Globus pallidus (tissue), 1 donor: ENCODE measurements around the gene CREBL2.
A peak's percentile ranks its signal among the peaks of the same experiment; 100 is the strongest.
"Not testable (repeated sequence)": the region's sequence is repeated elsewhere in the genome, so short reads cannot be mapped to it uniquely, and the experiment has no call there.

ENCODE experiments used
- DNase-seq: peaks from one replicate; pipeline ENCODE4 v3.0.0-alpha.2; 2015; ENCODE audit warnings: low spot score

CREBL2 gene

DNA sequence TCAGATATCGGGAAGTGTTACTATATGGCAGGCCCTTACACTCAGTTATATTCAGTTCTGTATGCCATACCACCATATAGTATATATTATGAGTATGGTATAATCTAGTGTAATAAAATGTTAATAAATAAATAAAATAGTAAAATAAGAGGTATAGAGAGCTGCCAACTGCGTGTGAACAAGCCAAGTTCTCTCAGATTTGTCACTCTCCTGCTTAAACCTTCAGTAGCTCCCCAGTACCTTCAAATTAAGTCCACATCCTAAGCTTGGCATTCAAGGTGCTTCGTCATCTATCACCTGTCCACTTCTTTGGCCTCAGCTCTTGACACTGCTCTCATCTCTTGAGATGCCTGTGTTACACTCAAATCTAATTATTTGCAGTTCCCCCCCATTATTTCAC is 12.8 kb upstream of the CREBL2 start:
- DNase-seq, result no peak

DNA sequence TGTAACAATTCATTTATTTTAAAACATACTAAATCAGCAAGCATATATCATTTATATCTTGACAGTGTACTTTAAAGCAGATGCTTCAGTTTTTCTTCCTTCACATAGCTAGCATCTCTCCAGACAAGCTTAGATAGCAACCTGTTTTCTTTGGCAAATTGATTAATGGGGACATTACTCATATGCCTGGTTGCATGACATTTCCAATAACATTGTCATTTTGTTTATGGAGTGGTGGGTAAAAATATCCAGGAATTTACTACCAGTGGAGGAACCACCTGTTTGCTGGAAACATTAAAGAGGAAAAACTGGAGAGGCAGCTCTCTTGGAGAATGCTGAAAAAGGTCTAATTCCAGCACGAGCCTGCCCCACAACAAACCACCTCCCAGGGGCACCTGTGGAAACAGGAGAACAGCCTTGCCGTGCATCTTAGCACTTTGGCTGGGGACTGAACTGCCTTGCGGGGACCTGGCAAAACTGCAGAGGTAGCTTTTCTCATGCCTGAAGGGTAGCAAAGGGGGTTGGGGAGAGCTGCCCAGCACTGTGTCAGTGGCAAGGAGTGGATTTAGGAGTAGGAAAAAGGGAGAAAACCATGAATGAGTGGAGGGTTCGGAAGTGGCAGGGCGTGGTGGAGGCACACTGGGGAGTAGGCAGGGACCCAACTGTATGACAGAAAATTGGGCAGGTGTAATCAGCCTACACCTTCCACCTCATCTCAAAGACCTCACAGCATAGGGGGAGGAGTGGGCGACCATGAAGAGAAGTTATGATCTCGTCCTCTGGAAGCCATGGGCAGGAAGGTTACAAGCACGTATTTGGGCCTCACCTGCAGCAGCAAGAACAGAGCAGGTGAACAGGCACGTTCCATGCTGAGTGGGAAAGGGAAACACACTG is 11.7 kb upstream of the CREBL2 start:
- DNase-seq, result no peak

DNA sequence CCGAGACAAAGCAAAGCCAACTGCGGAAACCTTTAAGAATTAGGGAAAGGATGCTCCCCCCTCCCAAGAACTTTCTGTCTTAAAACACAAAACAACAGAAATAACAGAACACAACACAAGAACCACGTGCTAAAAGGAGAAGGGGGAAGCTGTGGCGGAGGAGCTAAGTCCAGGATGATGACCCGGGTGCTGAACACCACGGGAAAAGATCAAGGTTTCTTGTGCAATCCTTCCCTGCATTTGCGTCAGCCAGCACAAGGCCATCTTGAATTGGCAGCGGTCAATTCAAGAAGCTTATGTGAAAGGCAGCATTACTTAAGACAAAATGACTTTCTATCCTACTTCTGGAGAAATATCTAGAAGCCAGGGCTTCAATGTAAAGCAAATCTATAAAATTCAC is 11.0 kb upstream of the CREBL2 start:
- DNase-seq, result peak; percentile 37

DNA sequence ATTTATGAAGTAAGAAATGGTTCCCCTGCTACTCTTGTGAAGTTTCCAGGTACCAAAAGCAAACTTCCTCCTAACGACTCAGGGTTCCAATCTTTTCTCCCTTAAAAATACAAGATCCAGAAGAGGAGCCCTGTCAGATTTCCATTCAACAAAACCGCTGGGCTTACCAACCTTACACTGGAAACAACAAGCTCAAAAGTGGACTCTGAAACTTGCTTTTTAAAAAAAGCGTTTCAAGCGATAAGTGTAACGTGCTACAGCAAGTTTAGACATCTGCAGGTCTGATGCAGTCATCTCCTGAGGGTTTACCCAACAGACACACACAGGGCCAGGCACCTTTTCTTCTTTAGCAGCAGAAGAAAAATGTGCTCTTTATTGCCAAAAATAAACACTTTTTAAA is 6.9 kb upstream of the CREBL2 start:
- DNase-seq, result no peak

DNA sequence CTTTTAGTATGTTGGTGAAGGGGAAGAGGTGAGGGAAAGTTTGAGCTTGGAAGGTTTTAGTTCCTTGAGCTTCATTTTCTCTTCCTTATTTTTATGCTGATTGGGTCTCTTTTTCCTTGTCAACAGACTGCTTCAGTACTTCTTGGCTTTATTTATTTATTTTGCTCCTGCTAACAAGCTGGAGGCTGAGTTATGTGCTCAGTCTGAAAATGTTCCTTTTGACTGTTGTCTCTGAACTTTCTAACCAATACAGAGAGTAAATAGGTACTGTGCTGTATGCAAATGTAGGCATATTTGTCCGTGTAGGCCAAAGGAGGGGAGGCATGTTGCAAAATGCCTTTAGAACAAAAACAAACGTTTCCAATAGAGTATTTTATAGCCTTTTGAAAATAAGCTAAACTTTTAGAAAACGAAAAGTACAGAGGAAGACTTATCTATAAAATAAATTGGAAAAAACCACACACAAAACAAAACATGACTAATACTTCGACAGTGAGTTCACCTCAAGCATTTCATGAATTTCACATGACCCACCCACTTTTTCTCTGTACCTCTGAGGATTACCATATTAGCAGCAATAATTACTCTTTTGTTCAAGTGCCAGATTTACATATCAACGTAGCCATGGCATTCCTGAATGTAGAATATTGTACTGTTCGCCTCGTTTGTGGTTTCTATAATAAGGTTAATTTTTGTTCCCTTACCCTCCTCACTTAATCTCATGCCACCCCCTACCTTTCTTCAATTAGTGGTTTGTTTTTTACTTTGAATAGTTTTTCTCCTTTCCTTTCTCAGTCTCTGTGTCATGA is 4.7 kb upstream of the CREBL2 start:
- peak; percentile 55 for DNase-seq

DNA sequence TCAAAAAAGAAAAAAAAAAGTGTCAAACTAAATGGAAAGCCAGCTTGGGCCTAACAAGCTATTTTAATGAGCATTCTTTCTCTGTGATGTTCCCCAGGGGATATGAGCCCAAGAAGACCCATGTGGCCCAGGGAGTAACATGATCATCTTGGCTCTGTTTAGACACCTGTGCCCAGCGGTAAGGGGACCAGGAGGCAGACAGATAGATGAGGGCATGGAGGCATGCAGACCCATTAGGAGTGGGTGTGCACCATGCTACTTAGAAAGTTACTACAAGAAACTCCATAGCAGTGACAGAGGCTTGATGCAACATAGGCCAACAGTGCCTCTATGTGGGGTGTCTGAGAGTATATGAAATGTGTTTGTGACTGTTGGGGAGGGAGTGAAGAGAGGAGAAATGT is 3.1 kb upstream of the CREBL2 start:
- DNase-seq, result no peak

DNA sequence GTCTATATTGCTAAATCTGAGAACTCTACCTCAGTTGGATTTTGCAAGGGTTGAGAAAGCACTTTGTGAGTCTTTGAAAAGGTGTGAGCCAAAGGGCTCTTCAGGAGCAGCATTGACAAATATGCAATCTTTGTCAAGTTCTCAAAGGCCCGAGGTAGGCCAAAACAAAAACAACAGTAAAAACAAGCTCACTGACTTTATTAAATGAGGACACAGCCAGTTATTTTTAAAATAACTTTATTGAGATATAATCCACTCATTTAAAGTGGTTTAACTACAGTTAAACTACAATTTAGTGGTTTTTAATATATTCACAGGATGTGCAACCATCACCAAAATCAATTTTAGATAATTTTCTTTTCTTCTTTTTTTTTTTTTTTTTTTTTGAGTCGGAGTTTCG is 2.0 kb upstream of the CREBL2 start:
- no peak for DNase-seq

DNA sequence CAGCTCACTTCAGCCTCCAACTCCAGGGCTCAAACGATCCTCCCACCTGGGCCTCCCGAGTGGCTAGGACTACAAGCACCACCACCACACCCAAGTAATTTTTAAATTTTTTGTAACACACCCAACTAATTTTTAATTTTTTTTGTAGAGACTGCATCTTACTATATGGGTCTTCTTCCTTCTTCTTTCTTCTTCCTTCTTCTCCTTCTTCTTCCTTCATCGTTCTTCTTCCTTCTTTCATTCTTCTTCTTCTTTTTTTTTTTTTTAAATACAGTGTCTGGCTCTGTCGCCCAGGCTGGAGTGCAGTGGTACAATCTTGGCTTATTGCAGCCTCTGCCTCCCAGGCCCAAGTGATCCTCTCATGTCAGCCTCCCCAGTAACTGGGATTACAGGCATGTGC is 965 bp upstream of the CREBL2 start:
- DNase-seq, result no peak

DNA sequence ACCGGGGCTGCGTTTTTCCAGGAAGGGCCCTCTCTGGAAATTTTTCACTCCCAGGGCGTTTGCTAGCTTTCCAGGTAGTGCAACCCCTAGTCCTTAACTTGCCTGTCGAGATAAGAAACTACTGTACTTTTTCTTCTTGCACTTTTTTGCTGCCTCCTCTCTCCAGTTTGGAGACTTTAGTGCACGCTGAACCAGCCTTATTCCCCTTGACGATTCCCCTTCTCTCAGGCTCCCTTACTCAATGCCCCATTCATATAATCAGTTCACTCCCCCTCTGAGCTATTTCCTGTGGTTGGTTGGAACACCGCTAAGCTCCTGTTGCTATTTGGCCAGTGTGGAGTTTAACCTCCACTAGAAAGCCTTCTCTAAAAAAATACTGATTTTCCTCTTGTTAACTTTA is 682 bp downstream of the CREBL2 start:
- DNase-seq, result peak; percentile 71

DNA sequence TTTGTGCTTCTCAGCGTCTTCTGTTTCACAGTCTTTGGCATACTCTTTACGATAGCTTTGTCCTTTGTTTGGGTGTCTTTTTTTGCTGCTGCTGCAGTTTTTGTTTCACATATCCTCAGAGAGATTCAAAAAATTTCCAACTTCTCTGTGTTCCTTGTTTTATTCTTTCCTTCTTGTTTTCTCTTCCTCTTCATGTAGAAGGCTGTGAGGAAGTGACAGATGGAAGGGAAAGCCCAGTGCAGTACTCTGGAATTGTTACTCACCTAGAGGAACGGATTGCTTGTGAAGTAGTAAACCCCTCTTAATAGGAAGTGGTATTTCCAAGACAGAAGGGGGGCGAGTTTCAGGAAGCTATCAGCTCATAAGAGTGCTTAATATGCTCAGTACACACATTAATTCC is 1.7 kb downstream of the CREBL2 start:
- peak; percentile 45 for DNase-seq

DNA sequence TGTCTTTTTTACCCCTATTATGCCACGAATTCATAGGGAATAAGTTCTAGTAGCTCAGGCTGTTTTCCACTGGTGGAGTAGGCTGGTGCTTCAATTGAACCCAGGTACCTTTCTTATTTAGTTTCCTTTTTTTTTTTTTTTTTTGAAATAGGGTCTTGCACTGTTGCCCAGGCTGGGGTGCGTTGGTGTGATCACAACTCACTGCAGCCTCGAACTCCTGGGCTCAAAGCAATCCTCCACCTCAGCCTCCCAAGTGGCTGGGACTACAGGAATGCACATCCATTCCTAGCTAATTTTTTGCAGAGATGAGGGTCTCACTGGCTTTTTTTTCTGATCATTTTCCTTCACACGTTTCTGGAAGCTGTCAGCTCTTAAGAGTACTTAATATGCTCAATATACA is 2.7 kb downstream of the CREBL2 start:
- no peak for DNase-seq

DNA sequence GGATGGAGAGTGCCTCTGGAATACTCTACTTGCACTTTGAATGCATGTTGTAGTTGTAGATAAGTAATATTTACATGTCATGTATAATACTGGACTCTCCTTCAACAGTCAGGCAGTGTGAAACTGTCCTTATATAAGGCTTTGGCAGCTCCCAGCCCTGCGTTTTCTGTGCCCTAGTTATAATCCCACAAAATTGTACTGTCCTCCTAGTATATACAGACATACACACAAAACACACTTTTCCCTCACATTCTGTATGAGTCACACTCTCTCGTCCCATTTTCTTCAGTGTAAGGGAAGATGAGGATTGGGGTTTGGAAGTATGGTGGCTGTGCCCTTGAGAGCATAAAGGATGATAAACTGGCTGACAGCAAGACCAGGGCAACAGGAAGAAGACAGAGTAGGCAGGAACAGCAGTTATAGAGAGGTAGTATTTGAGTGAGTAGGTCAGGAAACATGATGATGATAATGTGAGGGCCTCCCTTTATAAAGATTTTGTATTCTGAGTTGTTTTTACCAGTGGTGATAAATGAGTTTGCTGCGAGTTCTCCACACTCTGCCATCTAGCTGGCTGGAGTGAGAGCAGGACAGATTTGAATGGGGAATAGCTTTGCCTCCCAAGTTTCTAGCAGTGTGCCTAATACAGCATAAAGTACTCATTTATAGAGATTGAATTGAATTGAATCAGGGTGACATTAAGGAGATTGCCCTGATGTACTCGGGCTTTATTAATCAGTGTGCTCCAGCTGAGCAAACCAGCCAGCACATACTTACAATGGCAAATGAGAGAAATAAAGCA is 5.0 kb downstream of the CREBL2 start:
- DNase-seq, result no peak

DNA sequence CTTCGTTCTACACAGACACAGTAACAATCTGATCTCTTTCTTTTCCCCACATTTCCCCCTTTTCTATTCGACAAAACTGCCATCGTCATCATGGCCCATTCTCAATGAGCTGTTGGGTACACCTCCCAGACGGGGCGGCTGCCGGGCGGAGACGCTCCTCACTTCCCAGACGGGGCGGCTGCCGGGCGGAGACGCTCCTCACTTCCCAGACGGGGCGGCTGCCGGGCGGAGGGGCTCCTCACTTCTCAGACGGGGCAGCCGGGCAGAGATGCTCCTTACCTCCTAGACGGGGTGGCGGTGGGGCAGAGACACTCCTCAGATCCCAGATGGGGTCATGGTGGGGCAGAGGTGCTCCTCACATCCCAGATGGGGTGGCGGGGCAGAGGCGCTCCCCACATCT is 6.4 kb downstream of the CREBL2 start:
- DNase-seq, result not testable (repeated sequence)

DNA sequence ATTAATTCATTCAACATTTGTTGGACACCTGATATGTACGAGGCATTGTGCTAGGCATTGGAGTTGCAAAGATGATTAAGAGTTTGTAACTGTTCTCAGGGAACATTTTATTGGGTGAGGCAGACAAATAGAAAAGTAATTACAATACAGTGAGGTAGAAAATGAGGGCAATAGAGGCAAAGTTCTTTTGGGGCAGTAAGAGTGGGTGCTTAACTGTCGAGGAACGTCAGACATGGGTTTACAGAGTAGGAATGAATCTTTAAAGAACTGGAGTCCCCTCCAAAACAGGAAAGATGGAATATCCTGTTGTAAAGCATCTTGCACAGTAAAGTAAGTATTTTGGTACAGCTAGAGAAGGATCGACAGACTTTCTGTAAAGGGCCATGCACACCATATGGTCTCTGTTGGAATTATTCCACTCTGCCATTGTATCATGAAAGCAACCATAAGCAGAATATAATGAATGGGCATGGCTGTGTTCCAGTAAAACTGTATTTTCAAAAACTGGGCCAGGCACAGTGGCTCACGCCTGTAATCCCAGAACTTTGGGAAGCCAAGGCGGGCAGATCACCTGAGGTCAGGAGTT is 9.1 kb downstream of the CREBL2 start:
- DNase-seq, result no peak

DNA sequence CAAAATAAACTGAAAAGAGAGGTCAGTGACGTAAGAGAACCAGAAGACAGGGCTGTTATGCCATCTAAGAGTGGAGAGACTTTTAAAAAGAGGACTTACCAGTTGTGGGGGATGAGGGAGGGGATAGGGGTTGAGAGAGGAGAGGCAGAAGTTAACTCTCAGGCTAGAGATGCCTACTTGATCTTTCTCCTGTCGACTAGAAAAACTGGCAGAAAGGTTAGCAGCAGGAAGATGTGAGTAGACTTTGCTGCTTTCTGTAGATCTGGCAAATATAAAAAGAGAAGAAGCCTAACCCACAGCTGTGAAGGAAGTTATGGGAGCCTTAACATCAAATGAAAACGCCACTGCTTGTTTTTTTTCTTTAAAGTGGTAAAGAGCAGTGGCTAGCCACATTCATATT is 10.7 kb downstream of the CREBL2 start:
- no peak for DNase-seq

DNA sequence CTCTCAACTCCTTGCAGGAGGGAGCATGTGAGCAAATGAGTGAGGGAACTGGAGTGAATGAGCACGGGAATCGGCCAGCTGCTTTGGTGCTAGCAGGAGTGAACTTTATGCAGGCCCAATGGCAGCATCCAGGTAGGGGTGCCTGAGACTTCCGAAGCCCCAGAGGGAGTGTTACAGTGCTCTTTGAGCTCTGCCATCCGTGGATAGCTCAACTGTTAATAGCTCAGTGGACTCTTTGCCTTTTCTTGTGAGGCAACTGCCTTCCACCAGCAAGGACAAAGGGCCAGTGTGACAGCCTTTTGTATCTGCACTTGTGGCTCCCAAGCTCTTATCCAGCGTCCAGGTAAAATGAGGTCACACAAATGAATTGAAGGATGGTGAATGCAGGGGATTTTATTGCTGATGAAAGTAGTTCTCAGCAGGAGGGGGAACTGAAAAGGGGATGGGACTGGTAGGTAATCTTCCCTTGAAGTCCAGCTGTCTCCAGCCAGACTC is 12.9 kb downstream of the CREBL2 start:
- DNase-seq, result no peak

DNA sequence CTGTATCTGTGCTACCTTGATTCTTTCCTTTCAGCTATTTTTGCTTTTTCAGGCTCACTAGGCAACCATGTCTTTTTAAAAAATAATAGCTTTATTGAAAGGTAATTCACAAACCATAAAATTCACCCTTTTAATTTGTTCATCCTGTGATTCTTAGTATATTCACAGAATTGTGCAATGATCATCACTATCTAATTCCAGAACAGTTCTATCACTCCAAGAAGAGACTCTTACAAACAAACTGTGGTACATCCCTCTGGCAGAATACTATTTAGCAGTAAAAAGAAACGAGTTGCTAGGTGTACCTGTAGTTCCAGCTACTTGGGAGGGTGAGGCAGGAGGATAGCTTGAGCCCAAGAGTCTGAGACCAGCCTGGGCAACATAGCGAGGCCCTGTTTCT is 14.8 kb downstream of the CREBL2 start:
- no peak for DNase-seq

DNA sequence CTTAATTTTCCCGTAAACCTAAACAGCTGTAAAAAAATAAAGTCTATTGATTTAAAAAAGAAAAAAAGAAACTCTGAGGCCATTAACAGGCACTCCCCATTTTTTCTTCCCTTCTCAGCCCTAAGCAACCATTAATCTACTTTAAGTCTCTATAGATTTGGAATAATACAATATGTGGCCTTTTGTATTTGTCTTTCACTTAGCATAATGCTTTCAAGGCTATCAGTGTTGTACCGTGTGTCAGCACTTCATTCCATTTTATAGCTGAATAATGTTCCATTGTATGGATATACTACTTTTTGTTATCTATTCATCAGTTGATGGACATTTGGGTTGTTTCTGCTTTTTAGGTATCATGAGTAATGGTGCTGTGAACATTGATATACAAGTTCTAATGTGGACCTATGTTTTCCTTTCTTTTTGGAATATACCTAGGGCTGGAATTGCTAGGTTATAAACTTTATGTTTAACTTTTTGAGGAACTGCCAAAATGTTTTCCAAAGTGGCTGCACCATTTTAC is 15.7 kb downstream of the CREBL2 start:
- DNase-seq, result no peak

DNA sequence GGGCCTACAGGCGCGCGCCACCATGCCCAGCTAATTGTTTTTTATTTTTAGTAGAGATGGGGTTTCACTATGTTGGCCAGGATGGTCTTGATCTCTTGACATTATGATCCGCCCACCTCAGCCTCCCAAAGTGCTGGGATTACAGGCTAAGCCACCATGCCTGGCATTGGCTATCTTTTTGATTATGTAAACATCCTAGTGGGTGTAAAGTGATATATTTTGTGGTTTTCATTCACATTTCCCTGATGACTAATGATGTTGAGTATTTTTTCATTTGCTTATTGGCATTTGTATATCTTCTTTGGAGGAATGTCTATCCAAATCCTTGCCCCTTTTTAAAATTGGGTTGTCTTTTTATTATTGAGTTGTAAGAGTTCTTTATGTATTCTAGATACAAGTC is 16.3 kb downstream of the CREBL2 start:
- DNase-seq, result no peak

DNA sequence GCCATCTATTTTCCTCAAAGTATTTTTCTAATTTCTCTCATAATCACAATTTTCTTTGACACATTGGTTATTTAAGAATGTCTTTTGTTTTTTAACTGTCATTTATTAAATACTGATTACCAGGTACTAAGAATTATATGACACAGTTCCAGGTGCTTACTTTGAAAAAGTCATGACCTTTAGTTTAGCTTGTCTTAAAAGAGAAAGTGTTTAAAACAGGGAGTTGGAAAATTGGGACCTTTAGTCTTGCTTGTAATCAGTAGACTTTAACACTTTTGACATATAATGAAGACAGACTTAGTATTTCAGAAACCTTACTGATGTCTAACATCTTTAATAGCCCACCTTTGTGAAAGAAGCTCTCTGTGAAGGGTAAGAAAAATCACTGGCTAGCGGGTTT is 19.2 kb downstream of the CREBL2 start:
- DNase-seq, result no peak

DNA sequence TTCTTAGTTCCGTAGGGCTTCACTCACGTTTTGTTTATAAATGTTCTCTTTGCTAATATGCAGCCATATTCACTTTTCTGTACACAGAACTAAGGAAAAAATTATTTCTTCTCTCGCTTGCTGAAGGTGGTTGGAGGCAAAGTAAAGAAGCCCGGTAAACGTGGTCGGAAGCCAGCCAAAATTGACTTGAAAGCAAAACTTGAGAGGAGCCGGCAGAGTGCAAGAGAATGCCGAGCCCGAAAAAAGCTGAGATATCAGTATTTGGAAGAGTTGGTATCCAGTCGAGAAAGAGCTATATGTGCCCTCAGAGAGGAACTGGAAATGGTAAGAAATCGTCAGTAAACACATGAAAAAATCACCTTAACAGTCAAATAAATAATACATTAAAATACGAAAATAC is 24.0 kb downstream of the CREBL2 start:
- DNase-seq, result no peak

DNA sequence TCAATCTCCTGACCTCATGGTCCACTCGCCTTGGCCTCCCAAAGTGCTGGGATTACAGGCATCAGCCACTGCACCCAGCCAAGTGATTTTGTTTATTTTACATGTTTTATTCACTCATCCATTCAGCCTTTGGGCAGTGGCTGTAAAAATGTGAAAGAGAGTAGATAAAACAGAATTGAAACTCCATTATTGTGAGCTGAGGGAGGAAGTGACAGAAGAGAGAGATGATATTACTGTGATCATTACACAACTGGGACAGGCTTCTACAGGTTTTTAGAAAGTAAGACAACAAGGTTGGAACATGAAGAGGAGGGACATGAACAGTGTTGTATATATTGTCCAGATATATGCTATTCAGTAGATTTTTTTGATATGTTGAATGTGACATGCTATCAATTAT is 25.0 kb downstream of the CREBL2 start:
- DNase-seq, result no peak
